Right atrium auricular region (tissue), 2 donors: ENCODE measurements around the gene AHR. TPM values are rescaled to one million over a fixed set of nuclear protein-coding genes. Genes with fewer than 3 reads are reported as not detected.

Experiments
- DNase-seq: peaks from one replicate; pipeline ENCODE4 v3.0.0-alpha.2; 2019; ENCODE audit warnings: low spot score
- H3K27ac ChIP-seq, 2 donors: fragments of 200-600 bp; sonication (generic); 1 replicate in 1 of 2; 2 replicates in 1 of 2; pipeline ENCODE4 v1.5.1; 2016 to 2019
- H3K27me3 ChIP-seq, 2 donors: fragments of 200-600 bp; sonication (generic); one replicate each; pipeline versions ENCODE4 v1.5.1 to v1.6.0; 2017 to 2019
- H3K36me3 ChIP-seq: fragments of 200-600 bp; sonication (generic); one replicate; pipeline ENCODE4 v1.5.1; 2016
- H3K4me1 ChIP-seq, 2 donors: fragments of 200-600 bp; sonication (generic); one replicate each; pipeline versions ENCODE4 v1.5.1 to v1.6.0; 2017 to 2019
- H3K4me3 ChIP-seq, 2 donors: fragments of 200-600 bp; sonication (generic); 1 replicate in 1 of 2; 2 replicates in 1 of 2; pipeline ENCODE4 v1.5.1; 2017 to 2019; ENCODE audit warnings: mild to moderate bottlenecking in 1 of 2, moderate library complexity in 1 of 2
- H3K9me3 ChIP-seq, 2 donors: fragments of 200-600 bp; sonication (generic); one replicate each; pipeline ENCODE4 v1.5.1; 2019
- CTCF ChIP-seq, 2 donors: fragments of 200-600 bp; sonication (generic); IDR thresholded peaks; one replicate each; pipeline ENCODE4 v1.5.1; 2019; ENCODE audit warnings: antibody characterized with exemption in 2 of 2
- total RNA-seq, 2 donors: library from RNA; depleted of rRNA; stranded (reverse); fragments of >200 nt; gene quantifications; one replicate each; pipeline ENCODE4 v1.1.0, GENCODE V29; 2016

Gene AHR
- total RNA-seq, 2 donors from 2014 or later: 38.7 to 45.4 TPM

GRCh38 chr7:17328641-17329040 lies 30.2 kb downstream of the AHR start:
- no peak for TF ChIP-seq CTCF (IDR thresholded peaks at IDR 0.05)
- no peak overlapping the region for H3K4me3 ChIP-seq
- no peaks in the 10 kb centered on the region for H3K9me3 ChIP-seq
- H3K27me3 ChIP-seq: no peaks in the 10 kb centered on the region
- H3K36me3 ChIP-seq: peaks cover 26% of the 10 kb centered on the region
- H3K27ac ChIP-seq: no peak overlapping the region
- H3K4me1 ChIP-seq: no peaks in the 10 kb centered on the region
- no peak for DNase-seq

GRCh38 chr7:17329440-17329839 lies 31.0 kb downstream of the AHR start:
- no peak for DNase-seq
- no peak overlapping the region for H3K27ac ChIP-seq
- no peak for TF ChIP-seq CTCF (IDR thresholded peaks at IDR 0.05)
- no peaks in the 10 kb centered on the region for H3K9me3 ChIP-seq
- no peaks in the 10 kb centered on the region for H3K27me3 ChIP-seq
- peaks cover 29% of the 10 kb centered on the region for H3K36me3 ChIP-seq
- H3K4me1 ChIP-seq: no peaks in the 10 kb centered on the region
- H3K4me3 ChIP-seq: no peak overlapping the region

- Histone ChIP-seq H3K27me3 (no peaks in the 10 kb centered on the region), H3K36me3 (peaks cover 36% of the 10 kb centered on the region), H3K9me3 (no peaks in the 10 kb centered on the region), H3K27ac (no peak overlapping the region), H3K4me1 (peaks cover 0 to 4% of the 10 kb centered on the region in 2 donors), H3K4me3 (no peak overlapping the region)
- TF ChIP-seq CTCF (IDR thresholded peaks at IDR 0.05): no peak
- DNase-seq: no peak
These were observed 33.5 kb downstream of the AHR start for GRCh38 chr7:17331891-17332501.

GRCh38 chr7:17333221-17333620 lies 34.8 kb downstream of the AHR start:
- H3K27ac ChIP-seq: no peak overlapping the region
- H3K9me3 ChIP-seq: no peaks in the 10 kb centered on the region
- DNase-seq: no peak
- peaks cover 36% of the 10 kb centered on the region for H3K36me3 ChIP-seq
- TF ChIP-seq CTCF (IDR thresholded peaks at IDR 0.05): no peak
- peaks cover 0 to 4% of the 10 kb centered on the region in 2 donors for H3K4me1 ChIP-seq
- no peaks in the 10 kb centered on the region for H3K27me3 ChIP-seq
- no peak overlapping the region for H3K4me3 ChIP-seq

- Histone ChIP-seq H3K27ac (no peak overlapping the region), H3K27me3 (no peaks in the 10 kb centered on the region), H3K4me3 (no peak overlapping the region), H3K4me1 (peaks cover 0 to 13% of the 10 kb centered on the region in 2 donors), H3K36me3 (peaks cover 39% of the 10 kb centered on the region), H3K9me3 (no peaks in the 10 kb centered on the region)
- TF ChIP-seq CTCF (IDR thresholded peaks at IDR 0.05): no peak
- no peak for DNase-seq
These were observed 37.7 kb downstream of the AHR start for GRCh38 chr7:17336168-17336567.

- Histone ChIP-seq H3K9me3 (no peaks in the 10 kb centered on the region), H3K4me1 (peaks cover 0 to 13% of the 10 kb centered on the region in 2 donors), H3K27ac (no peak overlapping the region), H3K4me3 (no peak overlapping the region), H3K36me3 (peaks cover 29% of the 10 kb centered on the region), H3K27me3 (no peaks in the 10 kb centered on the region)
- TF ChIP-seq CTCF (IDR thresholded peaks at IDR 0.05): no peak
- DNase-seq: no peak
These were observed 40.7 kb downstream of the AHR start for GRCh38 chr7:17339139-17339538.
